ENCODE measurements around the gene ZP3. TPM values are rescaled to one million over a fixed set of nuclear protein-coding genes. Genes with fewer than 3 reads are reported as not detected.
"Not testable (repeated sequence)": the region's sequence is repeated elsewhere in the genome, so short reads cannot be mapped to it uniquely, and the experiment has no call there.

The ZP3 gene
- total RNA-seq, 6 experiments from 2014 or later: 0.27 to 2.8 (median 0.62) TPM; not detected in 1

GRCh38 chr7:76395965-76396726 lies 28.6 kb upstream of the ZP3 start:
- TF ChIP-seq CTCF (IDR thresholded peaks at IDR 0.05) (no peak), POLR2A (IDR thresholded peaks at IDR 0.05) (no peak)
- intact Hi-C loops (cut with DNase I): no loop called here

GRCh38 chr7:76396864-76397263 lies 27.9 kb upstream of the ZP3 start:
- H3K4me1 ChIP-seq: peaks cover 0 to 24% (median 0%) of the 10 kb centered on the region in 4 donors
- no peak for DNase-seq
- TF ChIP-seq POLR2A (IDR thresholded peaks at IDR 0.05): no peak
- TF ChIP-seq CTCF (IDR thresholded peaks at IDR 0.05): no peak
- H3K27me3 ChIP-seq: no peaks in the 10 kb centered on the region
- ATAC-seq: no peak
- H3K9me3 ChIP-seq: no peaks in the 10 kb centered on the region
- no peak overlapping the region for H3K27ac ChIP-seq
- no peaks in the 10 kb centered on the region for H3K36me3 ChIP-seq
- 60% methylated on average over 3 of the region's 8 CpGs for WGBS (ENCODE audit: insufficient coverage, low coverage, low lambda C conversion rate, missing lambda C conversion rate)
- intact Hi-C loops (cut with DNase I): no loop called here
- peak overlapping the region in 1 of 3 donors; percentile 59 for H3K4me3 ChIP-seq

More at GRCh38 chr7:76395965-76396726, 28.6 kb upstream of the ZP3 start:
- no peak overlapping the region for H3K27ac ChIP-seq
- H3K27me3 ChIP-seq: no peaks in the 10 kb centered on the region
- H3K9me3 ChIP-seq: no peaks in the 10 kb centered on the region
- no peak for ATAC-seq
- H3K4me1 ChIP-seq: peaks cover 0 to 25% (median 0%) of the 10 kb centered on the region in 4 donors
- H3K36me3 ChIP-seq: no peaks in the 10 kb centered on the region
- no peak overlapping the region for H3K4me3 ChIP-seq
- 76% methylated on average over 6 of the region's 13 CpGs for WGBS (ENCODE audit: insufficient coverage, low coverage, low lambda C conversion rate, missing lambda C conversion rate)
- DNase-seq: no peak

GRCh38 chr7:76397409-76398183 lies 27.2 kb upstream of the ZP3 start:
- WGBS (ENCODE audit: insufficient coverage, low coverage, low lambda C conversion rate, missing lambda C conversion rate): 5% methylated on average over 22 of the region's 45 CpGs
- peaks cover 0 to 17% (median 0%) of the 10 kb centered on the region in 4 donors for H3K4me1 ChIP-seq
- H3K36me3 ChIP-seq: no peaks in the 10 kb centered on the region
- no peaks in the 10 kb centered on the region for H3K9me3 ChIP-seq
- TF ChIP-seq CTCF (IDR thresholded peaks at IDR 0.05) (no peak), POLR2A (IDR thresholded peaks at IDR 0.05) (no peak)
- peak overlapping the region; percentile 28 to 59 (median 46) for H3K4me3 ChIP-seq
- ATAC-seq (peak; percentile 49 to 63 (median 54)), DNase-seq (peak; percentile 85 to 86 (median 85))
- no peaks in the 10 kb centered on the region for H3K27me3 ChIP-seq
- intact Hi-C loops (cut with DNase I): no loop called here
- no peak overlapping the region for H3K27ac ChIP-seq

GRCh38 chr7:76400248-76400647 lies 24.5 kb upstream of the ZP3 start:
- Histone ChIP-seq H3K36me3 (no peaks in the 10 kb centered on the region), H3K4me3 (no peak overlapping the region), H3K4me1 (peaks cover 0 to 11% (median 0%) of the 10 kb centered on the region in 4 donors), H3K9me3 (no peaks in the 10 kb centered on the region), H3K27me3 (no peaks in the 10 kb centered on the region), H3K27ac (no peak overlapping the region)
- ATAC-seq (no peak), DNase-seq (no peak)
- no CpG with 5 or more reads among the region's 23 CpGs for WGBS (ENCODE audit: insufficient coverage, low coverage, low lambda C conversion rate, missing lambda C conversion rate)
- TF ChIP-seq CTCF (IDR thresholded peaks at IDR 0.05) (no peak), POLR2A (IDR thresholded peaks at IDR 0.05) (no peak)
- intact Hi-C loops (cut with DNase I): no loop called here

- peak; percentile 38 to 63 (median 48) for ATAC-seq
- DNase-seq: not testable (repeated sequence)
These were observed 21.7 kb upstream of the ZP3 start for GRCh38 chr7:76403097-76403496.

More at GRCh38 chr7:76403097-76403496, 21.7 kb upstream of the ZP3 start:
- H3K9me3 ChIP-seq; H3K27me3 ChIP-seq; intact Hi-C loops (cut with DNase I); H3K4me3 ChIP-seq; H3K36me3 ChIP-seq; H3K4me1 ChIP-seq; H3K27ac ChIP-seq: not testable (repeated sequence)
- whole genome bisulfite sequencing (ENCODE audit: insufficient coverage, low coverage, low lambda C conversion rate, missing lambda C conversion rate): 61% methylated on average over 4 of the region's 8 CpGs
